Measurements from ENCODE around the gene CES5A. TPM values are rescaled to one million over a fixed set of nuclear protein-coding genes. Genes with fewer than 3 reads are reported as not detected.

Gene CES5A, protein sequence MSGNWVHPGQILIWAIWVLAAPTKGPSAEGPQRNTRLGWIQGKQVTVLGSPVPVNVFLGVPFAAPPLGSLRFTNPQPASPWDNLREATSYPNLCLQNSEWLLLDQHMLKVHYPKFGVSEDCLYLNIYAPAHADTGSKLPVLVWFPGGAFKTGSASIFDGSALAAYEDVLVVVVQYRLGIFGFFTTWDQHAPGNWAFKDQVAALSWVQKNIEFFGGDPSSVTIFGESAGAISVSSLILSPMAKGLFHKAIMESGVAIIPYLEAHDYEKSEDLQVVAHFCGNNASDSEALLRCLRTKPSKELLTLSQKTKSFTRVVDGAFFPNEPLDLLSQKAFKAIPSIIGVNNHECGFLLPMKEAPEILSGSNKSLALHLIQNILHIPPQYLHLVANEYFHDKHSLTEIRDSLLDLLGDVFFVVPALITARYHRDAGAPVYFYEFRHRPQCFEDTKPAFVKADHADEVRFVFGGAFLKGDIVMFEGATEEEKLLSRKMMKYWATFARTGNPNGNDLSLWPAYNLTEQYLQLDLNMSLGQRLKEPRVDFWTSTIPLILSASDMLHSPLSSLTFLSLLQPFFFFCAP
- total RNA-seq: not detected
- not detected for total RNA-seq (2013)

- Histone ChIP-seq H3K9me3 (ENCODE audit: control insufficient read depth, insufficient read depth, low read length) (no peaks in the 10 kb centered on the region), H3K27ac (ENCODE audit: low read length) (no peak within 1 kb of the TSS), H3K4me1 (ENCODE audit: control insufficient read depth, insufficient read depth, low read length) (no peaks in the 10 kb centered on the region), H3K4me3 (ENCODE audit: low read length) (no peak within 1 kb of the TSS), H3K36me3 (ENCODE audit: control insufficient read depth, insufficient read depth, low read length) (no peaks in the 10 kb centered on the region), H3K27me3 (ENCODE audit: control insufficient read depth, insufficient read depth, low read length) (no peaks in the 10 kb centered on the region)
- no peaks in the 10 kb centered on the region for H3K4me1 Mint-ChIP-seq
- H3K9me3 Mint-ChIP-seq: peaks cover 0 to 4% of the 10 kb centered on the region in 2 donors
- ATAC-seq: no peak
- TF ChIP-seq CTCF (IDR thresholded peaks at IDR 0.05): no peak
- H3K36me3 Mint-ChIP-seq: no peaks in the 10 kb centered on the region
- no peak within 1 kb of the TSS for H3K27ac Mint-ChIP-seq
- peaks cover 0 to 5% of the 10 kb centered on the region in 2 donors for H3K27me3 Mint-ChIP-seq (ENCODE audit: low read depth in 2 of 2)
- 84% methylated on average over 2 of the region's 2 CpGs for WGBS (ENCODE audit: insufficient coverage)
- no peak for DNase-seq
- intact Hi-C loops (cut with micrococcal nuclease): no loop called here
- H3K4me3 Mint-ChIP-seq: no peak within 1 kb of the TSS
Observed at GRCh38 chr16:55875273-55875672, at the start of gene CES5A. Gene CES5A (minus strand): TSS chr16:55875373. CDS start chr16:55875221, 152 bp downstream.

GRCh38 chr16:55922662-55923061, 47.5 kb upstream of the CES5A start:
- intact Hi-C loops (cut with micrococcal nuclease): no loop called here
- Mint-ChIP-seq H3K9me3 (peaks cover 0 to 2% of the 10 kb centered on the region in 2 donors), H3K36me3 (peaks cover 8% of the 10 kb centered on the region), H3K27me3 (ENCODE audit: low read depth in 2 of 2) (peaks cover 19 to 57% of the 10 kb centered on the region in 2 donors), H3K4me3 (no peak overlapping the region), H3K27ac (no peak overlapping the region), H3K4me1 (no peaks in the 10 kb centered on the region)
- ATAC-seq: no peak
- Histone ChIP-seq H3K9me3 (ENCODE audit: control insufficient read depth, insufficient read depth, low read length) (no peaks in the 10 kb centered on the region), H3K4me3 (ENCODE audit: low read length) (no peak overlapping the region), H3K4me1 (ENCODE audit: control insufficient read depth, insufficient read depth, low read length) (no peaks in the 10 kb centered on the region), H3K27me3 (ENCODE audit: control insufficient read depth, insufficient read depth, low read length) (peaks cover 2% of the 10 kb centered on the region), H3K36me3 (ENCODE audit: control insufficient read depth, insufficient read depth, low read length) (no peaks in the 10 kb centered on the region), H3K27ac (ENCODE audit: low read length) (no peak overlapping the region)
- DNase-seq: no peak
- TF ChIP-seq CTCF (IDR thresholded peaks at IDR 0.05): no peak

GRCh38 chr16:55917373-55918160, 42.4 kb upstream of the CES5A start:
- peaks cover 0 to 2% of the 10 kb centered on the region in 2 donors for H3K9me3 Mint-ChIP-seq
- no peak for DNase-seq
- Histone ChIP-seq H3K27ac (ENCODE audit: low read length) (no peak overlapping the region), H3K4me1 (ENCODE audit: control insufficient read depth, insufficient read depth, low read length) (no peaks in the 10 kb centered on the region), H3K36me3 (ENCODE audit: control insufficient read depth, insufficient read depth, low read length) (no peaks in the 10 kb centered on the region), H3K4me3 (ENCODE audit: low read length) (no peak overlapping the region), H3K27me3 (ENCODE audit: control insufficient read depth, insufficient read depth, low read length) (no peaks in the 10 kb centered on the region), H3K9me3 (ENCODE audit: control insufficient read depth, insufficient read depth, low read length) (no peaks in the 10 kb centered on the region)
- no peaks in the 10 kb centered on the region for H3K4me1 Mint-ChIP-seq
- no peak overlapping the region for H3K4me3 Mint-ChIP-seq
- H3K27me3 Mint-ChIP-seq (ENCODE audit: low read depth in 2 of 2): peaks cover 11 to 22% of the 10 kb centered on the region in 2 donors
- H3K36me3 Mint-ChIP-seq: peaks cover 8% of the 10 kb centered on the region
- intact Hi-C loops (cut with micrococcal nuclease): no loop called here
- no peak for ATAC-seq
- no peak for TF ChIP-seq CTCF (IDR thresholded peaks at IDR 0.05)
- H3K27ac Mint-ChIP-seq: no peak overlapping the region
- 71% methylated on average over 1 of the region's 1 CpG for WGBS (ENCODE audit: insufficient coverage)

Data from natural killer cell (primary cell).